Thyroid gland (tissue), 4 donors: ENCODE results near the gene PPIC. TPM values are rescaled to one million over a fixed set of nuclear protein-coding genes. Genes with fewer than 3 reads are reported as not detected.
"Not testable (repeated sequence)": the region's sequence is repeated elsewhere in the genome, so short reads cannot be mapped to it uniquely, and the experiment has no call there.

Experiments used
- DNase-seq, 2 donors: peaks; one replicate each; pipeline ENCODE4 v3.0.0-alpha.2; 2019
- H3K27ac ChIP-seq, 3 donors: fragments of 200-600 bp; sonication (generic); 1 replicate in 2 of 3; 2 replicates in 1 of 3; pipeline ENCODE4 v1.5.1; 2016 to 2019; ENCODE audit warnings: mild to moderate bottlenecking in 1 of 3, moderate library complexity in 1 of 3
- H3K27me3 ChIP-seq: fragments of 200-600 bp; sonication (generic); one replicate; pipeline ENCODE4 v1.5.1; 2019
- H3K36me3 ChIP-seq, 2 donors: fragments of 200-600 bp; sonication (generic); one replicate each; pipeline ENCODE4 v1.5.1; 2016 to 2019
- H3K4me1 ChIP-seq, 2 donors: fragments of 200-600 bp; sonication (generic); one replicate each; pipeline ENCODE4 v1.5.1; 2017 to 2019
- H3K4me3 ChIP-seq, 3 donors: fragments of 200-600 bp; sonication (generic); replicated peaks in 1 of 3; 1 replicate in 2 of 3; 2 replicates in 1 of 3; pipeline ENCODE4 v1.5.1; 2016; ENCODE audit warnings: mild to moderate bottlenecking in 1 of 3
- H3K9me3 ChIP-seq: fragments of 200-600 bp; sonication (generic); one replicate; pipeline ENCODE4 v1.5.1; 2017
- POLR2A ChIP-seq, 2 donors: fragments of 450-650 bp; IDR thresholded peaks; one replicate each; pipeline ENCODE4 v1.6.1; 2017; ENCODE audit warnings: antibody characterized with exemption in 2 of 2, mild to moderate bottlenecking in 2 of 2, moderate library complexity in 1 of 2
- WGBS, 2 donors: methylation state at CpG; one replicate each; pipeline ENCODE4 v1.1.5; 2017; 5-methylcytosine and 5-hydroxymethylcytosine counted together
- intact Hi-C: fragments of 100-400 bp; cut with DNase I; formaldehyde crosslinking; loops from one replicate; pipeline ENCODE4 v1.15.1; 2023
- small RNA-seq: library from RNA; depleted of rRNA; stranded (forward); fragments of <200 nt; gene quantifications from one replicate; pipeline ENCODE3, GENCODE V24; 2016
- total RNA-seq, 4 donors: library from RNA; depleted of rRNA; stranded (reverse); fragments of >200 nt; gene quantifications; one replicate each; pipeline ENCODE4 v1.2.3, GENCODE V29; 2016
- TF ChIP-seq, protein P1 (sequence below), 6 experiments: fragments of 200-600 bp in 3 of 6; fragments of 450-650 bp in 3 of 6; sonication (generic) in 3 of 6; IDR thresholded peaks; one replicate each; pipeline ENCODE4 v1.5.1; 2016 to 2019; ENCODE audit warnings: antibody characterized with exemption in 6 of 6, mild to moderate bottlenecking in 2 of 6, inconsistent platforms in 1 of 6, moderate library complexity in 1 of 6

PPIC gene
- total RNA-seq, 4 donors from 2014 or later: 28.3 to 122 (median 70.5) TPM

DNA sequence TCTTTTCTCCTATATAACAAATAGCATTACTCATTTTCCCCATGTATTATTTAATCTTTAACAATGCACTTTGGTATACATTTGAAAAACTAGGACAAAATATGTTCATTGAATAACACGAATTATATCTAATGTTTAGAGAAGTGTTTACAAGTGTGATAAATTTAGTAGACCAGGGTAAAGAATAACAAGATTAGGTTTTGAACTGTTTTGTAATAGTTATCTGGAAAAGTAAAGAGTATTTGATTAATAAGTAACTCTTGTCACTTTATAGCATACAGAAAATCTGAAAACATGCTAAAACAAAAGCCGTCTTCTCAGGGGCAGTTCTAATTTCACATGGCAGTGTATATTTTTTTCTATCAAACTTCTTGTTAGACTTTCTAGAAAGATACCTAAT, 58.5 kb downstream of the PPIC start:
- WGBS, 2 donors: 93 to 94% methylated on average over 2 of the region's 2 CpGs
- no peaks in the 10 kb centered on the region for H3K4me1 ChIP-seq
- no peaks in the 10 kb centered on the region for H3K9me3 ChIP-seq
- no peaks in the 10 kb centered on the region for H3K36me3 ChIP-seq
- no peaks in the 10 kb centered on the region for H3K27me3 ChIP-seq
- DNase-seq: no peak
- H3K27ac ChIP-seq: no peak overlapping the region
- intact Hi-C loops: no loop called here
- TF ChIP-seq, protein P1, sequence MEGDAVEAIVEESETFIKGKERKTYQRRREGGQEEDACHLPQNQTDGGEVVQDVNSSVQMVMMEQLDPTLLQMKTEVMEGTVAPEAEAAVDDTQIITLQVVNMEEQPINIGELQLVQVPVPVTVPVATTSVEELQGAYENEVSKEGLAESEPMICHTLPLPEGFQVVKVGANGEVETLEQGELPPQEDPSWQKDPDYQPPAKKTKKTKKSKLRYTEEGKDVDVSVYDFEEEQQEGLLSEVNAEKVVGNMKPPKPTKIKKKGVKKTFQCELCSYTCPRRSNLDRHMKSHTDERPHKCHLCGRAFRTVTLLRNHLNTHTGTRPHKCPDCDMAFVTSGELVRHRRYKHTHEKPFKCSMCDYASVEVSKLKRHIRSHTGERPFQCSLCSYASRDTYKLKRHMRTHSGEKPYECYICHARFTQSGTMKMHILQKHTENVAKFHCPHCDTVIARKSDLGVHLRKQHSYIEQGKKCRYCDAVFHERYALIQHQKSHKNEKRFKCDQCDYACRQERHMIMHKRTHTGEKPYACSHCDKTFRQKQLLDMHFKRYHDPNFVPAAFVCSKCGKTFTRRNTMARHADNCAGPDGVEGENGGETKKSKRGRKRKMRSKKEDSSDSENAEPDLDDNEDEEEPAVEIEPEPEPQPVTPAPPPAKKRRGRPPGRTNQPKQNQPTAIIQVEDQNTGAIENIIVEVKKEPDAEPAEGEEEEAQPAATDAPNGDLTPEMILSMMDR (IDR thresholded peaks at IDR 0.05): no peak
- no peak for TF ChIP-seq POLR2A (IDR thresholded peaks at IDR 0.05)
- no peak overlapping the region for H3K4me3 ChIP-seq

DNA sequence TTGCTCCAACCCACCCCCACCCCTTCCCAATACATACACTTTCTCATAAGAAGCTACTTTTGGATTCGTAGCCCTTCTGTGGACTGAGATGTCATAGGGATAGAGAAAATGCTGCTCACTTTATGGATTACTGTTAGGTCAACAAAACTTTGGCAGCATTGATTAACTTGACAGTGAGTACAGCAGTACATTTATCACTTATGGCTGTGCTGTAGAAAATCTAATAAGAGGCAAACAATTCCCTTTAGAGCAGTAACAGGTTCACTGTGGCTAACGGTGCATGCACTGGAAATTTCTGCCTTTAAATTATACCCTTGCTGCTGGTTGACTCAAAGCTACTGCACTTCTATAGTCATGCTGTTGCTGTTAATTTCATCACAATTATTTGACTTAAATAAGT, 59.2 kb downstream of the PPIC start:
- H3K4me3 ChIP-seq: no peak overlapping the region
- no peak for DNase-seq
- H3K27me3 ChIP-seq: no peaks in the 10 kb centered on the region
- no peak for TF ChIP-seq POLR2A (IDR thresholded peaks at IDR 0.05)
- TF ChIP-seq, protein P1 (IDR thresholded peaks at IDR 0.05): no peak
- no peak overlapping the region for H3K27ac ChIP-seq
- H3K9me3 ChIP-seq: no peaks in the 10 kb centered on the region
- intact Hi-C loops: no loop called here
- WGBS, 2 donors: 76 to 86% methylated on average over 2 of the region's 2 CpGs
- no peaks in the 10 kb centered on the region for H3K4me1 ChIP-seq
- H3K36me3 ChIP-seq: no peaks in the 10 kb centered on the region

DNA sequence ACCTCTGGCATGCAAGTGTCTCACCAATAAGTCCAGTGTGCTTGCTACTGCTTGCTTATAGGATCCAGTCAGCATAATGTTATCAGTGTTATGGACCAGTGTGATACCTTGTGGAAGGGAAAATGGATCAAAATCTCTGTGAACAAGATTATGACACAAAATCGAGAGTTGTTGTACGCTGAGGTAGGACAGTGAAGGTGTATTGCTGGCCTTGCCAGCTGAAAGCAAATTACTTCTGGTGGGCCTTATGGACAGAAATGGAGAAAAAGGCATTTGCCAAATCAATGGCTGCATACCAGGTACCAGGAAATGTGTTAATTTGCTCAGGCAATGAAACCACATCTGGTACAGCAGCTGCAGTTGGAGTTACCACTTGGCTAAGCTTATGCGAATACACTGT, 62.3 kb downstream of the PPIC start:
- H3K36me3 ChIP-seq, intact Hi-C loops, H3K9me3 ChIP-seq, H3K27ac ChIP-seq, H3K27me3 ChIP-seq, H3K4me1 ChIP-seq, DNase-seq, H3K4me3 ChIP-seq: not testable (repeated sequence)
- WGBS, 2 donors: 98% methylated on average over 3 of the region's 3 CpGs

DNA sequence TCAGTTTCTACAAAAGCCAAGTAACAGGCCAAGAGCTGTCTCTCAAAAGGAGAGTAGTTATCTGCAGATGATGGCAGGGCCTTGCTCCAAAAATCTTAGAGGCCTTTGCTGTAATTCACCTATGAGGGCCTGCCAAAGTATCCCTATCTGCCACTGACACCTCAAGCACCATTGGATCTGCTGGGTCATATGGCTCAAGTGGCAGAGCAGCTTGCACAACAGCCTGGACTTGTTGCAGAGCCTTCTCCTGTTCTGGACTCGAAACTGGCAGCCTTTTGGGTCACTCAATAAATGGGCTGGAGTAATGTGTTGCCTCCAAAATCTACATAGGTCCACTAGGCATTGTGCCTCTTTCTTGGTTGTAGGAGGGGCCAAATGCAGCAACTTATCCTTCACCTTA, 62.8 kb downstream of the PPIC start:
- H3K9me3 ChIP-seq, H3K27ac ChIP-seq, intact Hi-C loops, H3K27me3 ChIP-seq, H3K4me1 ChIP-seq, DNase-seq, H3K36me3 ChIP-seq, H3K4me3 ChIP-seq: not testable (repeated sequence)
- 100% methylated on average over 1 of the region's 1 CpG for WGBS, 2 donors

Small RNA genes lying within 50 kb of the gene (small RNA-seq; reads per million reads assigned to genes)
- gene RN7SL689P: not detected
- gene RN7SL711P: not detected

Other genes with a start within 250 kb of the PPIC start
- gene SNX24, start 191.1 kb downstream of the PPIC start, total RNA-seq: 10 to 100 TPM; 17.1 to 39.7 (median 33.1) TPM
- 1 to 10 TPM; 1.7 to 5.2 (median 2.3) TPM for gene PRDM6, start 52.5 kb upstream of the PPIC start, total RNA-seq